ENCODE data around the gene SLC43A2.

The SLC43A2 gene

DNA sequence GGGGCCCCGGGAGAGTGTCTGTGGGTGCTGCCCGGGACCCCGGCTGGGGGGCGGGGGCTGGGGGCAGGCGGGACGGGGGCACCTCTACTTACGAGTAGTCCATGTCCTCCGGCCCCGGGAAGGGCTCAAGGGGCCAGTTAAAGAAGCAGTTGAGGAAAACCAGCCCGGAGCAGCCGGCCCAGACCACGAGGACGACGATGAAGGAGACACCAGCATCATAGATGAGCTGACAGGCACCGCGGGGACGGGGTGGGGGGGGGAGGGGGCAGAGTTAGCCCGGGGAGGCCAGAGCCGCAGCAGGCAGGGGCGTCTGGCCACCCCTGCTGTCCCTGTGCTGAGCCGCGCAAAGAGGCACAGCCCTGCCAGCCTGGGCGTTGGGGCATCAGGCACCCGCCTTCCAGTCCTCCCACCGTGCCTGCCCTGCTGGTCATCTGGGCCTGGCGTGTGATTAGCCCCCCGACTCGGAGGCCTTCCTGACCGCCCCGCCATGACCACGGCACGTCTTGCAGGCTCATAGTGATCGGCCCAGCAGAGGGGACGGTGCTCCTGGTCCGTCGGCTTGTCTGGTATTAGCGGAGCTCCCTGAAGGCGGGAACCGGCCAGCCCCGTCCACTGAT, 37.1 kb downstream of the SLC43A2 start:
- Histone ChIP-seq H3K27me3 (ENCODE audit: insufficient read depth, insufficient read length) (no peaks in the 10 kb centered on the region), H3K4me3 (ENCODE audit: insufficient read length, low read depth) (no peak overlapping the region), H3K9ac (ENCODE audit: insufficient read length, low read depth) (no peak overlapping the region), H3K4me1 (ENCODE audit: insufficient read depth, insufficient read length) (peaks cover 14% of the 10 kb centered on the region), H3K9me3 (ENCODE audit: insufficient read depth, low read length) (no peaks in the 10 kb centered on the region), H3K36me3 (ENCODE audit: insufficient read depth, insufficient read length, low read length) (no peaks in the 10 kb centered on the region)
- DNase-seq (ENCODE audit: low read depth, low spot score) = no peak
- TF ChIP-seq YY1 (IDR thresholded peaks at IDR 0.05; ENCODE audit: insufficient read depth, insufficient read length) (no peak), ZNF274 (IDR thresholded peaks at IDR 0.05; ENCODE audit: low read depth, low read length) (no peak), SUZ12 (IDR thresholded peaks at IDR 0.05; ENCODE audit: extremely low read depth, insufficient read depth, insufficient read length) (no peak)

DNA sequence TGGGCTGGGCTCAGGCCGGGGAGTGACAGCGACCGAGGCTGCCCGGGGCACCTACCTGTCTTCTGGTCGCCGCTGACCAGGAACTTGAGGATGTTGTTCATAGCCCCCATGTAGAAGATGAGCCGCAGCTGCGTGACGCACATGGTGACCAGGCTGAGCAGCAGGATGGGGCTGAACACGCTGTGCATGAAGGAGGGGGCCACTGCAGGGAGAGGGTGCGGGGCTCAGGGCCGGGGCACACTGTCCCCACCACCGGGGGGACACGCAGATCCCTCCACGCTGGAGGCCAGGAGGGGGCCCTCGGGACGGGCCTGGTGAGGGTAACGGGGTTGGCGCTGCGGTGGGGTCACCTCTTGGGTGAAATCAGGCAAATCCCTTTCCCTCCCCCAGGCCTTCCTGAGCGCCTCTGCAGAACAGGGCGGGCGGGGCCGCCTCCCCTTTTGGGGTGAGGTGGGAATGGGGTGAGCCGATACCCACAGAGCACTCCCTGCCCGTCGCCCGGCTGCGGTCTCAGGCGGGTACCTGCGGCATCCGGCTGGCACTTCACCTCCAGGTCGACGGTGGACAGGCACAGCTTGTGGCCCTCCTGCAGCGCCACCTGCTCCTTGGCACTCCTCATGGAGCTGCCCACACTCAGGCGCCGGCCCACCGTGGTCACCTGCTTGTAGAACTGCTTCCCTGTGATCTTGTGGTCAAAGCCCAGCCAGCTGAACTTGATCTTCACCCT, 37.7 kb downstream of the SLC43A2 start:
- no peaks in the 10 kb centered on the region for H3K36me3 ChIP-seq (ENCODE audit: insufficient read depth, insufficient read length, low read length)
- no peaks in the 10 kb centered on the region for H3K9me3 ChIP-seq (ENCODE audit: insufficient read depth, low read length)
- peaks cover 14% of the 10 kb centered on the region for H3K4me1 ChIP-seq (ENCODE audit: insufficient read depth, insufficient read length)
- no peak for DNase-seq (ENCODE audit: low read depth, low spot score)
- no peak overlapping the region for H3K4me3 ChIP-seq (ENCODE audit: insufficient read length, low read depth)
- no peak overlapping the region for H3K9ac ChIP-seq (ENCODE audit: insufficient read length, low read depth)
- H3K27me3 ChIP-seq (ENCODE audit: insufficient read depth, insufficient read length) = no peaks in the 10 kb centered on the region
- no peak for TF ChIP-seq YY1 (IDR thresholded peaks at IDR 0.05; ENCODE audit: insufficient read depth, insufficient read length)
- no peak for TF ChIP-seq SUZ12 (IDR thresholded peaks at IDR 0.05; ENCODE audit: extremely low read depth, insufficient read depth, insufficient read length)
- no peak for TF ChIP-seq ZNF274 (IDR thresholded peaks at IDR 0.05; ENCODE audit: low read depth, low read length)

DNA sequence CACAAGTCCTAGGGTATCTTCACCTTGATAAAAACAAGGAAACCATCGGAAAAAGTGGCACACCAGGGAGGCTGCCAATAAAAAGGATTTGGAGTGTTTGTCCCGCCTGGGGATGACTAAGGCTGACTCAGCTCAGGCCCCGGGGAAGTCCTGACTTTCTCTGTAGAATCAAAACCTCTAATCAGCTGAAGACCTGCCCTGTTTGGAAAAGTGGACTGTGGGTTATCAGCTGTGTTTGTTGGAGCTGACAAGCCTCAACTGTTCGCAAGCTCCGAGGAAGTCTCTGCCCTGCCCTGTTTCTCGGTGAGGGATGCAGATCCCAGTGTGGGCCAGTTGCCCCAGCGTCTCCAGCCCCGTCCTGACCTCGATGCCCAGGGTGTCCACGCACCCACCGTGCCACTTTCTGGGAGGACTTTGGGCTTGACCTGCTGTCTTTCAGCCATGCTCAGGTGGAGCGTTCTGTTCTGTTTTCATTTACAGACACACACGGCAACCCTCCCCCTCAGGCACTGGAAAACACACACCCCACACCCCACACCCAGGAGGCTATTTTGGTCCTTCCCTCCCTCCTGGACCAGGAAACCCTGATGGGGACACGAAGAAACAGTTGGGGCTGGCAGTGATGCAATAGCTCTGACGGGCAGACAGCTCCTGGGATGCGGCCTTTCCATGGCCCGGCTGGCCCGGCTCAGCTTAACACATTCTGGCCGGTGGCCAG, 38.4 kb downstream of the SLC43A2 start:
- TF ChIP-seq YY1 (IDR thresholded peaks at IDR 0.05; ENCODE audit: insufficient read depth, insufficient read length) (no peak), ZNF274 (IDR thresholded peaks at IDR 0.05; ENCODE audit: low read depth, low read length) (no peak), SUZ12 (IDR thresholded peaks at IDR 0.05; ENCODE audit: extremely low read depth, insufficient read depth, insufficient read length) (no peak)
- peaks cover 14% of the 10 kb centered on the region for H3K4me1 ChIP-seq (ENCODE audit: insufficient read depth, insufficient read length)
- no peak overlapping the region for H3K9ac ChIP-seq (ENCODE audit: insufficient read length, low read depth)
- no peak for DNase-seq (ENCODE audit: low read depth, low spot score)
- H3K27me3 ChIP-seq (ENCODE audit: insufficient read depth, insufficient read length) = no peaks in the 10 kb centered on the region
- no peak overlapping the region for H3K4me3 ChIP-seq (ENCODE audit: insufficient read length, low read depth)
- H3K9me3 ChIP-seq (ENCODE audit: insufficient read depth, low read length) = no peaks in the 10 kb centered on the region
- no peaks in the 10 kb centered on the region for H3K36me3 ChIP-seq (ENCODE audit: insufficient read depth, insufficient read length, low read length)

DNA sequence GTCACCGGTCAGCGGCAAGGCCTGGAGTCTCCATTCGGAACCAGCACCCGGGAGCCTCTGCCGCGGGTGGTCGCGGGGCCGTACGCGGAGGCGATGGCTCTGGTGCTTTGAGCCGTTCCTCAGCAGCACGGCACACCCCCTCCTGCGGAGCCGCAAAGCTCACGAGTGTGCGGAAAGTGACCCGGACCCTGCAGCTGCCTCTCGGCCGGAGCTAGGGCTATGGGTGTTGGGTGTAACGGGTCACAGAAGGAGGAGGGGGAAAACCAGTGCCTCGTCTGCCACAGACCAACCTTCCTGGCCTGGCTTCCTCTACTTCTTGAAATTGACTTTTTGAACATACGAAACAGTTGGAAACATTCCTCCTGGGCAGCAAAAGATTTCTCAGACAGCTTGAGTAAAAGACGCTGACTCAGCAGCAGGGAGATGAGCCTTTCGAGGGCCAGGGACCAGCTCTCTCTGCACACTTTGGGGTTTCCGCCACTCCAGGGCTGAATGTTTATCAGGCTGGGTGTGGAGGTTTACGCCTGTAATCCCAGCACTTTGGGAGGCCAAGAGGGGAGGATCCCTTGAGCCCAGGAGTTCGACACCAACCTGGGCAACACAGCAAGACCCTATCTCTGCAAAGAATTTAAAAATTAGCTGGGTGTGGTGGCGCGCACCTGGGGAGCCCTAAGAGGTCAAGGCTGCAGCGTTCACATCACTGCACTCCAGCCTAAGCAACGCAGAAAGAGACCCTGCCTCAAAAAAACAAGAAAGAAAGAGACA, 39.6 kb downstream of the SLC43A2 start:
- no peaks in the 10 kb centered on the region for H3K27me3 ChIP-seq (ENCODE audit: insufficient read depth, insufficient read length)
- TF ChIP-seq ZNF274 (IDR thresholded peaks at IDR 0.05; ENCODE audit: low read depth, low read length) (no peak), SUZ12 (IDR thresholded peaks at IDR 0.05; ENCODE audit: extremely low read depth, insufficient read depth, insufficient read length) (no peak), YY1 (IDR thresholded peaks at IDR 0.05; ENCODE audit: insufficient read depth, insufficient read length) (no peak)
- H3K4me1 ChIP-seq (ENCODE audit: insufficient read depth, insufficient read length) = peaks cover 16% of the 10 kb centered on the region
- H3K4me3 ChIP-seq (ENCODE audit: insufficient read length, low read depth) = no peak overlapping the region
- no peaks in the 10 kb centered on the region for H3K9me3 ChIP-seq (ENCODE audit: insufficient read depth, low read length)
- H3K9ac ChIP-seq (ENCODE audit: insufficient read length, low read depth) = peak overlapping the region; percentile 50
- no peaks in the 10 kb centered on the region for H3K36me3 ChIP-seq (ENCODE audit: insufficient read depth, insufficient read length, low read length)
- no peak for DNase-seq (ENCODE audit: low read depth, low spot score)

DNA sequence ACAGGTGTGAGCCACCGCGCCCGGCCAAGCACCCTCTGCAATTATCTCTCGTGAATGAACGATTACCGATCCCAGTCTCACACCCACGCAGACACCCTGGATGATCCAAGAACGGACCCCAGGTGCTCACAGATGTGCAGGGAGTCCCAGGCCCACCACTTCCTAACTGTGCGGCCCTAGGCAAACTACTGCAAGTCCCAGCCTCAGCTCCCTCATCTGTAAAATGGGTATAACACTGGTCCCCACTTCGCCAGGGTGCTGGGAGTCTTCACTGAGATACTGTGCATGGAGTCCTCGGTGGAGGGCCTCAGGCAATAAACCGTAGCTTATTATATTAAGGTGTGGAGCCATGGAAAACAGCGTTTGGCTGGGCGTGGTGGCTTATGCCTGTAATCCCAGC, 44.5 kb downstream of the SLC43A2 start:
- TF ChIP-seq YY1 (IDR thresholded peaks at IDR 0.05; ENCODE audit: insufficient read depth, insufficient read length) (no peak), SUZ12 (IDR thresholded peaks at IDR 0.05; ENCODE audit: extremely low read depth, insufficient read depth, insufficient read length) (no peak), ZNF274 (IDR thresholded peaks at IDR 0.05; ENCODE audit: low read depth, low read length) (no peak)
- no peaks in the 10 kb centered on the region for H3K9me3 ChIP-seq (ENCODE audit: insufficient read depth, low read length)
- H3K27me3 ChIP-seq (ENCODE audit: insufficient read depth, insufficient read length) = no peaks in the 10 kb centered on the region
- no peak overlapping the region for H3K9ac ChIP-seq (ENCODE audit: insufficient read length, low read depth)
- peaks cover 8% of the 10 kb centered on the region for H3K4me1 ChIP-seq (ENCODE audit: insufficient read depth, insufficient read length)
- peaks cover 4% of the 10 kb centered on the region for H3K36me3 ChIP-seq (ENCODE audit: insufficient read depth, insufficient read length, low read length)
- no peak overlapping the region for H3K4me3 ChIP-seq (ENCODE audit: insufficient read length, low read depth)
- no peak for DNase-seq (ENCODE audit: low read depth, low spot score)

DNA sequence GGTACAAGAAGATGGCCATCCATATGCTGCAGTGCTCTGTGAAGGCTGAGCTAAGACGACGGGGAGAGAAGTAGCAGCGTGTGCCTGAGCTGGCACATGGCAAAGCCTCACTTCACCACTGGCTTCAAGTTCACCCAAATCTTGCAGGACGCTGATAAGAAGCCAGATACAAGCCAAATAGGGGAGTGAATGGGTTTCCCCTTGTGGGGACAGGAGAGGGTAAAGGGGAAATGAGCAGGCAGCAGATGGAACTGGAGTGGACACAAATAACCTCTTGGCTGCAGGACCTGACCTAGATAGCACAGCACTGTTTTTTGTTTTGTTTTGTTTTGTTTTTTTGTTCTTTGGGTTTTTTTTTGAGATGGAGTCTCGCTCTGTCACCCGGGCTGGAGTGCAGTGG, 45.1 kb downstream of the SLC43A2 start:
- Histone ChIP-seq H3K36me3 (ENCODE audit: insufficient read depth, insufficient read length, low read length) (peaks cover 4% of the 10 kb centered on the region), H3K4me1 (ENCODE audit: insufficient read depth, insufficient read length) (peaks cover 5% of the 10 kb centered on the region), H3K9me3 (ENCODE audit: insufficient read depth, low read length) (no peaks in the 10 kb centered on the region), H3K4me3 (ENCODE audit: insufficient read length, low read depth) (no peak overlapping the region), H3K27me3 (ENCODE audit: insufficient read depth, insufficient read length) (no peaks in the 10 kb centered on the region), H3K9ac (ENCODE audit: insufficient read length, low read depth) (no peak overlapping the region)
- TF ChIP-seq SUZ12 (IDR thresholded peaks at IDR 0.05; ENCODE audit: extremely low read depth, insufficient read depth, insufficient read length) (no peak), ZNF274 (IDR thresholded peaks at IDR 0.05; ENCODE audit: low read depth, low read length) (no peak), YY1 (IDR thresholded peaks at IDR 0.05; ENCODE audit: insufficient read depth, insufficient read length) (no peak)
- DNase-seq (ENCODE audit: low read depth, low spot score) = no peak
